GM21723 (cell line): Measurements from ENCODE around the gene CA6.
"Not testable (repeated sequence)": the region's sequence is repeated elsewhere in the genome, so short reads cannot be mapped to it uniquely, and the experiment has no call there.

Experiments
- ATAC-seq: cut with Tn5 transposase; IDR thresholded peaks from one replicate; pipeline ENCODE4 v1.9.1; 2021; ENCODE audit warnings: mild to moderate bottlenecking, moderate library complexity; ENCODE audit not compliant: unreplicated experiment

Gene CA6

DNA sequence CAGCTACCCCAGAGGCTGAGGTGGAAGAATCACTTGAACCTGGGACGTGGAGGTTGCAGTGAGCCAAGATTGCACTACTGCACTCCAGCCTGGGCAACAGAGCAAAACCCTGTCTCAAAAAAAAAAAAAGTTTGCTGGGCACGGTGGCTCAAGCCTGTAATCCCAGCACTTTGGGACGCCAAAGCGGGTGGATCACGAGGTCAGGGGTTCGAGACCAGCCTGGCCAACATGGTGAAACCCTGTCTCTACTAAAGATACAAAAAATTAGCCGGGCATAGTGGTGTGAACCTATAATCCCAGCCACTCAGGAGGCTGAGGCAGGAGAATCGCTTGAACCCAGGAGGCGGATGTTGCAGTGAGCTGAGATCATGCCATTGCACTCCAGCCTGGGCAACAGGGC lies 23.2 kb downstream of the CA6 start:
- ATAC-seq: not testable (repeated sequence)

DNA sequence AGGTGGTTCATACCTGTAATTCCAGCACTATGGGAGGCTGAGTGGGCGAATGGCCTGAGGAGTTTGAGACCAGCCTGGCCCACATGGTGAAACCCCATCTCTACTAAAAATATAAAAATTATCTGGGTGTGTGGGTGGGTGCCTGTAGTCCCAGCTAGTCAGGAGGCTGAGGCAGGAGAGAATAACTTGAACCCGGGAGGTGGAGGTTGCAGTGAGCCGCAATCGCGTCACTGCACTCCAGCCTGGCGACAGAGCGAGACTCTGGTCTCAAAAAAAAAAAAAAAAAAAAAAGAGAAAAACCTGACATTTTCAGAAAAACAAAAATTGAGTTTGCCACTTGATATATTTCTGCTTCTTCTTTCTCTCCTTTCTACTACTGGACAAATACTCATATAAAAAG lies 24.3 kb downstream of the CA6 start:
- ATAC-seq: no peak

DNA sequence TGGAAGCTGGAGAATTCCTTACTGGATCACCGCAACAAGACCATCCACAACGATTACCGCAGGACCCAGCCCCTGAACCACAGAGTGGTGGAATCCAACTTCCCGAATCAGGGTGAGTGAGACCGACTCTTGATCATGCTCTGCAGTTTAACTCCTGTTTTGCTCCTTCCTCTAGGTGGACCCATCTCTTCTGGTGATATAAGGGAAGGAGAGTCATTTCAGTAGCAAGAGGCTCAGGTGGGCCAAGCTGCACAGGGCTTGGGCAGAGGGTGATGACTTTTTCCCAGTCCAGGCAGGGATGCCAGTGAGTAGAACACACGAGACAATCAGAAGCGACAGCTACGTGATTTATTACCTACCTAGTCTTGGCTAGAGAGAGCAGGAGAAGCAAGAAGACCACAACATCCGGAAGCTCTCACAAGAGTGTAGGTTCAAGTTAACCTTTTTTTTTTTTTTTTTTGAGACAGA lies 25.2 kb downstream of the CA6 start:
- ATAC-seq: no peak

DNA sequence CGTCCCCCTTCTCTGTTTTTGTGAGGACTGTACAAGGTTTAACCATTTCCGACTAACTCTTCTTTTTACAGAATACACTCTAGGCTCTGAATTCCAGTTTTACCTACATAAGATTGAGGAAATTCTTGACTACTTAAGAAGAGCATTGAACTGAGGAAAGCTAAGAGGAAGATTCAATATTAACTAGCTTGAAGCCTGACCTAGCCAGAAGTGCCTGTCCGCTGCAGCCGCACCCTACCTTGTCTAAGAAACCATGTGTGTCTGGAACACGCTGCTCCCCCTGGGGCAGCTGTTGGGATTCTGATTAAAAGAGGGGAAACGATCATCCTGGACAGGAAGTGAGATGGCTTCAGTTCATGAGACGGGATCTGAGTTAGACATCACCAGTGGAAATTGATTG lies 28.9 kb downstream of the CA6 start:
- ATAC-seq: no peak

DNA sequence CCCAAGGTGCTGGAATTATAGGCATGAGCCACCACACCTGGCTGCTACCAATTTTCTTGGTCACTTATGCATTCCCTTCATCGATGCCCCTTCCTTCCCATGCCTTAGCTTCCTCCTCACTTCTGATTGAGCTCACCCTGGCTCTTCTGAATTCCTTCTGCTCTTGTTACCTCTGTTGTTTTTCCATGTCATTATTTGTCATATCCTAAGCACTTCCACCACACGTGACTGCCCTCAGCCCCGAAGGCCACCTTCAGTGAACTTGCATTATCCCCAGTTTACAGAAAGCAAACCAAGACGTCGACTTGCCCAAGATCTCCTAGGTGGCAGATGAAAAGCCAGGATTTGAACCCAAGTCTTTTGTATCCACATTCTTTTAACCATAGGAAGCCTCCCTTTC lies 30.7 kb downstream of the CA6 start:
- ATAC-seq: no peak

DNA sequence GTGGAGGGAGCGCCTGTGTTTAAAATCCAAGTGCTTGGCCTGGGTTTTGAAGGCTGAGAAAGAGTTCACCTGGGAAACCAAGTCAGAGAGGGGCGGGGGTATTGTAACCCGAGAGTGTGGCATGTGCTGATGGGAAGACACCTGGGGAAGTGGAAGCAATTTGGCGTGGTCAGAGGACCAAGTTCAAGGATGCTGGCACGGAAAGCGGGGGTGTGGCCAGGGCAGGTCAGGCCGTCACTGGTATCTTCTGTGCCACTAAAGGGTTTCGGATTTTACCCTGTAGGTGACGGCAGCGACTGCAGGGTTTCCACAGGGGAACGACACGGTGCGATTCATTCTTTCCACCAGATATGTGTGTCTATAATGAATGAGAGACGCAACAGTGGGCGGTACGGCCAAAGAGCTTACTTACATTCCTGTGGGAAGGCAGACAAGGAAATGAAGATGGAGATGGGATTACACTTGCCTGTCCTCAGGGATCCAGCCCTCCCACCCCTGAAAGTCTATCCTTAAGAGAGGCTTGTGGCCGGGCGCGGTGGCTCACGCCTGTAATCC lies 31.3 kb downstream of the CA6 start:
- ATAC-seq: no peak

DNA sequence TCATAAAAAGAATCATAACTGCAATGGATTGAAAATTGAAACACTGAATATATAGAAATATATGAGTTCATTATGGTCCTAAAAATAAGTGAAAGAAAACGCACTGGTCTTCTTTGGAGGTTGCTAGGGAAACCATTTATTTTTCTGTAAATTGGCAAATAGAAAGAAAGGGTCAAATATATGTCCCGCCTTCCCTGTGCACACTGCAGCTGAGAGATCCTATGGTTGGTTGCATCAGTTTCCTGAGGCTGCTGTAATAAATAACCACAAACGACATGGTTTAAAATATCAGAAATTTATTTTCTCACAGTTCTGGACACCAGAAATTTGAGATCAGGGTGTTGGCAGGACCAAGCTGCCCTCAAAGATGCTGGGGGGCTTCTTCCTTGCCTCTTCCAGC lies 35.0 kb downstream of the CA6 start:
- ATAC-seq: no peak

DNA sequence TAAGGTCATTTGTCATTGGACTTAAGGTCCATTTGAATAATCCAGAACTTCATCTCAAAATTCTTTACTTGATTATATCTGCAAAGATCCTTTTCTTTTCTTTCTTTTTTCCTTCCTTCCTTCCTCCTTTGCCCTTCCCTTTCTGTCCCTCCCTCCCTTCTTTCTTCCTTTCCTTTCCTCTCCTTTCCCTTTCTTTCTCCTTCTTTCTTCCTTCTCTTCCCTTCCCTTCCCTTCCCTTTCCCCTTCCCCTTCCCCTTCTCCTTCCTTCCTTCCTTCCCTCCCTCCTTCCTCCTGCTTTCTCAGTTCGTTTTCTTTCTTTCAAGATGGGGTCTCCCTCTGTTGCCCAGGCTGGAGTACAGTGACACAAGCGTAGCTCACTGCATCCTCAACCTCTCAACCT lies 35.5 kb downstream of the CA6 start:
- no peak for ATAC-seq

DNA sequence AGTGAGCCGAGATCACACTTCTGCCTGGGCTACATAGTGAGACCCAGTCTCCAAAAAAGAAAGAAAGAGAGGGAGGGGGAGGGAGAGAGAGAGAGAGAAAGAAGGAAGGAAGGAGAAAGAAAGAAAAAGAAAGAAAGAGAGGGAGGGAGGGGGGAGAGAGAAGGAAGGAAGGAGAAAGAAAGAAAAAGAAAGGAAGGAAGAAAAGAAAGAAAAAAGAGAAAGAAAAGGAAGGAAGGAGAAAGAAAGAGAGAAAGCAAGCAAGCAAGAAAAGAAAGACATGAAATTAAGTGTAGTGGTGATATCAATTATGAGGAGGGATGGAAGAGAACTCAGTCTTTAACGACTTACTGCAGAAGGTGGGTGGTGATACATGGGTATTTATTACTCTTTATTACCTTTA lies 38.5 kb downstream of the CA6 start:
- no peak for ATAC-seq

DNA sequence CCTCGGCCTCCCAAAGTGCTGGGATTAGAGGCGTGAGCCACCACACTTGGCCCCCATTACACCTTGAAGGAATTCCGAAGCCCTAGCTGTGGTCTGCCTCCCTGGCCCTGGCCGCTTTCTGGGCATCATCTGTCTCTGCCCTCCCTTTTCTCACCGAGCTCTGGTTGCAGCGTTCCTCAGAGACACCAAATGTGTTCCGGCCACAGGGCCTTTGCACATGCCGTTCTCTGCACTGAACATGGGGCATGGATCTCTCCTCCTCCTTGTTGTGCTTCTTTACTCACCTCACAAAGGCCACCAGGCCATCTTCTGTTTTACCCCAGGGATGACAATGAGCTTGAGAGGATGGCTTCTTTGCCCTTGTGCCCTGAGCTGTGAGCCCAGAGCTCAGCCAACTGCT lies 39.3 kb downstream of the CA6 start:
- ATAC-seq: no peak

DNA sequence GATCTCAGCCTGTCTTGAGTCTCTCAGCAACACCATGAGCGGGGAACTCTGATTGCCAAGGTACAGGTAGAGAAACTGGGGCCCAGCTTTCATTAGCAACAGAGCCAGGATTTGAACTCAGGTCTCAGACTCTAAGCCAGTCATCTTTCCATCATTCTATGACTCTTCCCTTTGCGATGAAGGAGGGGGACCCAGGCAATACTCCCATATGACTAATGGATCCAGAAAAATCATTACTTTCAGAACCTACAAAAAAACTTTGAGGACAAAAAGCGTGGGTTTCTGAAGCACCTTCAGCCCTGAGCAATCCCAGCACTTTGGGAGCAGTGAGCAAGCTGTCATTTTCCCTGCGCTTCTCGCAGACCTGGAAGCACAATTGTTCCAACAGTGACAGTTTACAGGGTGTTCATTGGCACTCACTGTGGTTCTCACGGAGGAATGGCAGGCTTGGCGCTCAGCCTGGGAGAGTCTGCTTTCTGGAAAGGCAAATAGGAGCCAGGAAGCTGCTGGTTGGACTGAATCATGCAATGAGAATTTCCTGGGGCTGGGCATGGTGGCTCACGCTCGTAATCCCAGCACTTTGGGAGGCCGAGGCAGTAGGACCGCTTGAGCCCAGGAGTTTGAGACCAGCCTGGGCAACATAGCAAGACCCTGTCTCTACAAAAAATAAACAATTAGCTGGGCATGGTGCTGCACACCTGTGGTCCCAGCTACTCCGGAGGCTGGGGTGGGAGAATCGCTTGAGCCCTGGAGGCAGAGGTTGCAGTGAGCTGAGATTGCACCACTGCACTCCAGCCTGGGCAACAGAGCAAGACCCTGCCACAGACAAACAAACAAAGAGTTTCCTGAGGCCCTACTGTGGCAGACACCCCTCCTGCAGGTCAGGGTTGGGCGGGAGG lies 40.5 kb downstream of the CA6 start:
- no peak for ATAC-seq

DNA sequence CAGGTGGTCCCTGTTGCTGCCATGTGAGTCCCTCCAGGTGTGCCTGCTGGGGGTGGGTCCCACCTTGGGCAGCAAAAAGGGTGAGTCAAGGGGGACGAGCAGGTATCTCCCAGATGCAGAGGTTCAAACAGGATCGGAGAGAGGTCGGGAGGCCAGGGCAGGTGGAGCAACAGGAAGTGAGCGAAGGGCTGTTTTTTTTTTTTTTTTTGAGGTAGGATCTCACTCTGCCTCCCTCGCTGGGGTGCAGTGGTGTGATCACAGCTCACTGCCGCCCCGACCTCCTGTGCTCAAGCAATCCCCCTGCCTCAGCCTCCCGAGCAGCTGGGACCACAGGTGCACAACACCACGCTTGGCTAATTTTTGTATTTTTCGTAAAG lies 41.1 kb downstream of the CA6 start:
- ATAC-seq: no peak

DNA sequence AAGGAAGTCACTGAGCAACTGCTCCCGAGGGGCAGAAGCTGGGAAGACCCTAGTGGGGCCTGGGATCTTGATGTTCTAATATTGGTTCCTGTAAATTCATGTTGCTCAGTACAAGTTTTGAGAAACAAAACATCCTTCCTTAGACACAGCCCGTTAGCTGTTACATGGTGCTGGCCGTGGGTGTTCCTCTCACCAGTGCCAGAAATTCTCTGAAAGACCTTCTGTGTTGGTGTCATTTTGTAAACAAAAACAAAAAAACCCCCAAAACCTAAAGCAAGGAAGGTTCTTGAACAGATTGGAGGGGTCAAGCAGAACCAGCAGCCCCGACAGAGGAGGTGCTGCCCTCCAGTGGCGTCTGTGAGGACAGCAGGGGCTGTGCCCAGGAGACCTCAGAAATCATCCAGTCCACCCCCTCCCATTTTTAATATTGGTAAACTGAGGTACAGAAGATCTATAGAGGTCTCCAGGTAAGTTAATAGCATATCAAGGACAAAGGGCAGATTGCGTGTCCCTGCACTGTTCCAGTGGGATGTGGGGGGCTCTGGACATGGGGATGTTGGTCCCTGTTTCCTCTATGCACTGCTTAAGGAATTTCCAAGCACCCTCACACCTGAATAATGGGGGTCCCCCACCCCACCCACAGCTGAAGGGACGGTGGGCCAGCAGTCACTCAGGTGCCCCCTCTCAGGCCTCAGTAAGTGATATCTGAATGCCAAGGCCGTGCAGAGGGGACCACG lies 42.4 kb downstream of the CA6 start:
- ATAC-seq: no peak

DNA sequence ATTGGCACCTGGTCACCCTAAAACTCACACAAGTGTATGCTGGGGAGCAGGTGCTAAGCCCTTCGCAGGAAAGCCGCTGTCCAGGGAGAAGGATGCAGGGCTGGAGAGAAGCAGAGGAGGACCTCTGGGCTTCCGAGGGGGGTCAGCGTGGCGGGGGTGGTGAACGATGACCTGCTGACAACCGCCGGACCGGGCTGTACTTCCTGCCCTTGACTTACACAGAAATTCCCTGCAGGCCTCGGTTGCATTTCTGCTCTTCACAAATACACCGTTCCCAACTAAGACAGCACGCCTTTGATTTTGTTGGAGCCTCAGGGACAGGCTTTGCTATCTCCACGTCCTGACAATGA lies 42.9 kb downstream of the CA6 start:
- no peak for ATAC-seq

DNA sequence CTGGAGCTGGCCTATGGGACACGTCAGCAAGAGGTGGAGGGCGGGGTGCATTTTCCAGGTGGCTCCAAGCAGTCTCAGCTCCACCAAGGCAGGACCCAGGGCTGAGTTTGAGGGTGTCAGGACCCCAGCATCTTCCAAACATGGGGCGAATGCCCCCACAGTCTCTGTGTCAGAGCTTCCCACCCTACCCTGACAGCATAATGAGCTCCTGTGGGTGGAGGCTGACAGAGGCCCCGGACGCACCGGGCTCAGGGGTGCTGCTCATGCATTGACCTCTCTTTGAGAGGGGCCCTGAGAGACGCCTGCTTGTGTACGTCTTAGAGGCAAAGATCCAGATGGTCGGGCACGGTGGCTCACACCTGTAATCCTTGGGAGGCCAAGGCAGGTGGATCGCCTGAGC lies 43.4 kb downstream of the CA6 start:
- no peak for ATAC-seq

DNA sequence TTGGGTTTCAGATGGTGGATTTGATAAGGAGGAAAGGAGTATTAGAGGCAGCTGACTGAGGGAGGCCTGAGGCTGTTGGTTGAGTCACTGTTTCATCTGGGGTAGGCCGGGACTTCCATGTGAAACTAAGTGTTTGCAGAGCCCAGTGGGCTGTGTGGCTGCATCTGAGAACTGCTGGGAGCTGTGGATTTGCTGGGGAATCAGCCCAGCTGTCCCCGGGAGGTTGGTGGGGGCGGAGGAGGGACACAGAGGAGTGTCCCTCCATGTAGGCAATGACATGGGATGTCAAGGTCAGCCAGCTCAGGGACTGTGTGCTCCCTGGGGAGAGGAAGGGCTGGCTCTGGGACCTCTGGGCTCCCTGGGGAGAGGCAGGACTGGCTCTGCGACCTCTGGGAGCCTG lies 44.2 kb downstream of the CA6 start:
- no peak for ATAC-seq

DNA sequence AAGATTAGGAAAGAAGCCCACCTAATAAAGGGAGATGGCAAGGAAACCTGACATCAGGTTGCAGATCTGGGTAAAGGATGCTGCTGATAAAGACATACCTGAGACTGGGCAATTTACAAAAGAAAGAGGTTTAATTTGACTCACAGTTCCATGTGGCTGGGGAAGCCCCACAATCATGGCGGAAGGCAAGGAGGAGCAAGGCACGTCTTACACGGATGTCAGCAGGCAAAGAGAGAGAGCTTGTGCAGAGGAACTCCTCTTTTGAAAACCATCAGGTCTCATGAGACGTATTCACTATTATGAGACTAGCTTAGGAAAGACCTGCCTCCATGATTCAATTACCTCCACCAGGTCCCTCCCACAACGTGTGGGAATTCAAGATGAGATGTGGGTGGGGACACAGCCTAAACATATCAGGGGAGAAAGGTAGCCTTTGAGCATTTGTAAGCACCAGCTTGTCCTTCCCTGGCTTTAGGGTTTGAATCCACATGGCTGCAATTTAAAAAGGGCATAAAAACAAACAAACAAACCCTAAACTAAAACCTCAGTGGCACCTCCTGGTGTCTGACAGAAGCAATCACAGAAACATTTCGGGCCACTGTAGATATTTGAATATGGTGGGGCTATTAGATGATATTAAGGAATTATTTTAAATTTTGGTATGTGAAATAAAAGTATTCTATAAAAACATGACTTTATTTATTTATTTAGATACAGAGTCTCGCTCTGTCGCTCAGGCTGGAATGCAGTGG lies 47.4 kb downstream of the CA6 start:
- no peak for ATAC-seq

DNA sequence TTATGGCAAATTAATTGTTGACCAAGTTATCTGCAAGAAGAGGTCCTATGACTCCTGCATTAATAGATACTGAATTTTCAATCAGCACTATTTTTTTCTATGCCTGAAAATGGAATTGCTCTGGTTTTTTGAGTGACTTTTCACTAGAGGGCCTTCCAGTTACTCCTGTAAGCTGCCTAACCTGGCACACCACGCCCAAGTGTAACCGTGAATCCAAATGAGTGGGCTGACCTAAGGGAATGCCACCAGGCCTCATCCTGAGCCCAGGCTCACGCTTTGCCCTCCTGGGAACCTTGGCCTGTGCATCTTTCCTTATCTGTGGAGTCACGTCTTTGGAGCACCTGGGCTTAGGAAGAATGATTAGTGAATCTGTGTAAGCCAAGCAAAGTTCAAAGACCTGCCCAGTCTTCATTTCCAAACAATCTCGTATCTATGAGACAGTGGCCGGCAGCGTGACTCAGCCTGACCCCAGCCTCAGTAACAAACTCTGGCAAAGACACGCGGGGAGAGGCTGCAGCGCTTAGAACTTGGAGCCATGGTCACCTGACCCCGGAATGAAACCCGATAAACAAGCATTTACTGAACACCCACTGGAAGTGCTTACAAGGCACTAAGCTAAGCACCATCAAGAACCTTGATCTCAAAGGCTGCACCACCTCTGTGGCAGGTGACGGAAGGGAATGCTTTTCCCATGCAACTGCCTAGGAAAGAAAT lies 48.5 kb downstream of the CA6 start:
- ATAC-seq: not testable (repeated sequence)

DNA sequence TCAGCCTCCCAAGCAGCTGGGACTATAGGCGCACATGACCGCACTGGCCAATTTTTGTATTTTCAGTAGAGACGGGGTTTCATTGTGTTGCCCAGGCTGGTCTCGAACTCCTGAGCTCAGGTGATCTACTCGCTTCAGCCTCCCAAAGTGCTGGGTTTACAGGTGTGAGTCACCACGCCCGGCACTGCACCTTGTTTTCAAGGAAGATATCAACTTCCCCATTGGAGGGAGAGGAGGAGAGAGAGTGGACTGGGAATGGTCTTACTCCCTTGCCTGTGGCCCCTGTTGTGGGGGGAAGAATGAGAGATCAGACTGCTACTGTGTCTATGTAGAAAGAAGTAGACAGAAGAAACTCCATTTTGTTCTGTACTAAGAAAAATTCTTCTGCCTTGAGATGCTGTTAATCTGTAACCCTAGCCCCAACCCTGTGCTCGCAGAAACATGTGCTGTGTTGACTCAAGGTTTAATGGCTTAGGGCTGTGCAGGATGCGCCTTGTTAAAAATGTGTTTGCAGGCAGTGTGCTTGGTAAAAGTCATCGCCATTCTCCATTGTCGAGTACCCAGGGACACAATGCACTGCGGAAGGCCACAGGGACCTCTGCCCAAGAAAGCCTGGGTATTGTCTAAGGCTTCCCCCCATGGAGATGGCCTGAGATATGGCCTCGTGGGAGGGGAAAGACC lies 56.0 kb downstream of the CA6 start:
- not testable (repeated sequence) for ATAC-seq

DNA sequence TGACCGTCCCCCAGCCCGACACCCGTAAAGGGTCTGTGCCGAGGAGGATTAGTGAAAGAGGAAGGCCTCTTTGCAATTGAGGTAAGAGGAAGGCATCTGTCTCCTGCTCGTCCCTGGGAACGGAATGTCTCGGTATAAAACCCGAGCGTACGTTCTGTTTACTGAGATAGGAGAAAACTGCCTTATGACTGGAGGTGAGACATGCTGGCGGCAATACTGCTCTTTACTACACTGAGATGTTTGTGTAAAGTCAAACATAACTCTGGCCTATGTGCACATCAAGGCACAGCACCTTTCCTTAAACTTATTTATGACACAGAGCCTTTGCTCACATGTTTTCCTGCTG lies 56.5 kb downstream of the CA6 start:
- ATAC-seq: not testable (repeated sequence)
